GM21619 (cell line): ENCODE results near the gene SBNO2.

Source experiments
- ATAC-seq: cut with Tn5 transposase; IDR thresholded peaks from one replicate; pipeline ENCODE4 v1.9.1; 2021; ENCODE audit not compliant: unreplicated experiment

SBNO2 gene

DNA sequence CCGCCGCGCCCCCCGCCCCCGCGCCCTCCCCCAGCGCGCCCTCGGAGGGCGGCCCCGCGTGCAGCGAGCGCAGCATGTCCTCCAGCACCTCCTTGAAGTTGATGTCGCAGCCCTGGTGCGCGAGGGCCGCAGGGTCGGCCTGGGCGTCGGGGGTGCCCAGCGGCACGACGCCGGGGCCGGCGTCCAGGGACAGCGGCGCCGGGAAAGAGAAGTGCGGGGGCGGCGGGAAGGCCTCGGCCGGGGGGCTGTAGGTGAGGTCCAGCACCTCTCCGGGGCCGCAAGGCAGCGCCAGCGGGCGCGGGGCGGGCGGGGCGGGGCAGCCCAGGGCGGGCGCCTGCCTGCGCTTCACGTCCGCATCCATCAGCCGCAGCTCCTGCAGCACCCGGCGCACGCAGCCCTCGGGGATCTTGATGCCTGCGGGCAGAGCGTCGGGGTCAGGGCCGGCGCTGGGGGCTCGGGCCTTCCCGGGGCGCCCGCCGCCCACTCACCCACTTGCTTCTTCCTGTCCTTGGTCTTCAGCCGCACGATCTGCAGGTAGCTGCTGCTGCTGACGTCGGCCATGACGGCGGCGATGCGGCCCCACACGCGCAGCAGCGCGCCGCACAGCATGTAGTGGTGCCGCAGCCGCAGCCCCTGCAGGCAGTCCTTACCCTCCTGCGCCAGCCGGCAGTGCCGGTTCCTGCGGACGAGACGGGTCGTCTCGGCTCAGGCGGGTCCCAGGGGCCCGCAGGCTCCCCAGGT, 65.6 kb downstream of the SBNO2 start:
- no peak for ATAC-seq

DNA sequence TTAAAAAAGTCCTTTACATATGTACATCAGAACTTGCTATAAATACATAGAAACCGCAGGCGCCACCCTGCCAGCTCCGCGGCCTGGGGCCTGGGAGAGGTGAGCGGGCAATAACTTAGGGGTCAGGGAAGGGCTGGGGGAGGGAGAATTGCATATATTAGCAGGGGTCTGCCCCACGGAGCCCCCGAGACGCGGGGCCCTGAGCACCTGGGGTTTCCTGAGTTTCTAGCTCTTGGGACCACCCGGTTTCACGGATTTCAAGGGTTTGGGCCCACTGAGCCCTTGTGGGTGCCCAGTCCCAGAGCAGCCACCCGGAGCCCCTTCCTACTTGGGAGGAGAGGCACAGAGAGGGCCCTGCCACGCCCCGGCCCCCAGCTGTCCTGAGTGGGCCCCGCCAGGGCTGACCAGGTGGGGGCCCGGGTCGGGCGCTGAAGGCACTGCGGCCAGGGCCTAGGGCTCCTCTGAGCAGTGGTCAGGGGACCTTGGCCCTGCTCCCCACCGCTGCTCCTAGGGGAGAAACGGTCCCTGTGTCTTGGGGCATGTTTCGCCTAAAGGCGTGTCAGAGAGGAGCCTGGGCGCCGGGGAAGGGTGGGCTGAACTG, 66.3 kb downstream of the SBNO2 start:
- no peak for ATAC-seq

DNA sequence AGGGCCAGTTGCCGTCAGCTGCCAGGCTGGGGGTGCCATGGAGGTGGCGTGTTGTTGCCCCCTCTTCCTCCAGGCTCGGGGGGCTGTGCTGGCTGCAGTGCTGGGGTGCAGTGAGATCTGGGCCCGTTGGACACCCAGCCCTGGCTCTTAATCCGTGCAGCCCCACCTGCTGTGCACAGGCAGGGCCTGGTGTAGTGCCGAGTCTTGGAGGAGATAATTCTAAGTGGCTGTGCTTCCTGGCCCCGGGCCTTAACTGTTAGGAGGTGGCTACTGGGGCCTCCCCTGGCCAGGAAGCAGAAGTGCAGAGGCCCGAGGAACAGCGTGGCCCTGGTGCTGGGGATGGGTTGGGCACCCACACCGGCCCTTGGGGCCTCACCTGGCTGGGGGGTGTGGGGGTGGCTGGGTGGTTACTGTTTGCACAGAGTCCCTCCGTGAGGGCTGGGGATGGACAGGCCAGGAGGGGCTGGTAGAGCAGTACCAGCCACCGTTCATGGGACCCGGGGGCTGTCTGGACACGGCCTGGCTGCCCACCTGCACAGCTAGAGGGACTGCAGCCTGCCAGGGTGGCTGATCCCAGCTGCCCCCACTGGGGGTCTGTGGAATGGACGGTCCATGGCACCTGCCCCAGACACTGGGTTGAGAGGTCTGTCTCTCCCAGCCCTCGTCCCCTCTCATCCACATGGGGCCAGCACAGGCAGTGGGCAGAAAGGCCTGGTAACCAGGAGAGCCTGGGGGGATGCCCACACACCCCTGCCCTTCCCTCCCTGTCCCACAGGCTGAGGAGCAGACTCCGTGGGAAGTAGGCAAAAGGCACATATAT, 67.0 kb downstream of the SBNO2 start:
- no peak for ATAC-seq

GRCh38 chr19:1105873-1106840, 67.9 kb downstream of the SBNO2 start:
- ATAC-seq = no peak

- no peak for ATAC-seq
Measured at GRCh38 chr19:1105008-1105872, 68.8 kb downstream of the SBNO2 start.

DNA sequence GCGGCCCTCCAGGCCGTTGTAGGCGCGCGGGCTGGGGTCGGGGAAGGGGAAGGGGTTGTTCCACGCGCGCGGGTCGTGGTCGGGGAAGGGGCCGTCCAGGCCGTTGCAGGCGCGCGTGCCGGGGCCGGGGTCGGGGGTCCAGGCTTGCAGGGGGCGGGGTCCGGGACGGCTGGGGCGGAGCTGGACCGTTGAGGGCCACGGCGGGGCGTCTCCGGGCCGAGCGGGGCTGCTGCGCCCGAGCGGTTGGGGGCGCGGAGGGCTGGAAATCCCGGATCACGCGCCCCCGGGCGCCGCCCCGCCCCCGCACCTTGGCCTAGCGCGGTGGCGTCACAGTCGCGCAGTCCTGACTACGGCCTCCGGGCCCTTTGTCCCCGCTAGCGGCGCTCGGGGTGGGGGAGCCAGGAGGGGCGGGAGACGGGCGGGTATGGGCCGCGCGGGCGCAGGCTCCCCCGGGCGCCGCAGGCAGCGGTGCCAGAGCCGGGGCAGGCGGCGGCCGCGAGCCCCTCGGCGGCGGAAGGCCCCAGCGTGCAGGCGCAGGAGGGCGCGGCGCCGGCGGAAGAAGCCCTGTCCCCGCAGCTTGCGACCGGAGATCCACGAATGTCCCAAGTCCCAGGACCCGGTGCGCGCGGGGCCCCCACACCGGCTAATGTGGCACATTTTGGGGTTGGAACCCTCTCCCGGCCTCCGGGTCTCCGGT, 69.6 kb downstream of the SBNO2 start:
- peak; percentile 22 for ATAC-seq

- peak; percentile 55 for ATAC-seq
Measured at GRCh38 chr19:1103708-1104310, 70.3 kb downstream of the SBNO2 start, which contains the start of gene GPX4. GPX4 (plus strand) TSS chr19:1103994; CDS start chr19:1104044, 50 bp downstream.

DNA sequence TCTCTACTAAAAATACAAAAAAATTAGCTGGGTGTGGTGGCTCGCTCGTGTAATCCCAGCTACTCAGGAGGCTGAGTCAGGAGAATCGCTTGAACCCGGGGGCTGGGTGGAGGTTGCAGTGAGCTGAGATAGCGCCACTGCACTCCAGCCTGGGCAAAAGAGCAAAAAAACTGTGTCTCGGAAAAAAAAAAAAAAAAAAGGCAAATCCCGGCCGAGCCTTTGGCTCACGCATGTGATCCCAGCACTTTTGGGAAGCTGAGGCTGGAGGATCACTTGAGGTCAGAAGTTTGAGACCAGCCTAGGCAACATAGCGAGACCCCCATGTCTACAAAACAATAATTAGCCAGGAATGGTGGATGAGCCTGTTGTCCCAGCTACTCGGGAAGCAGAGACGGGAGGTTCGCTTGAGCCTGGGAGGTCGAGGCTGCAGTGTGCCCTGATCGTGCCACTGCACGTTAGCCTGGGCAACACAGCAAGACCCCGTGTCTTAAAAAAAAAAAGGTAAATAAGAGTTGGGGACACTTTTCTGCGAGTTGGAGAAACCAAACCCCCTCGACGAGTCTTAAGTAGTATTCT, 70.8 kb downstream of the SBNO2 start:
- ATAC-seq = no peak

GRCh38 chr19:1102407-1103131, 71.5 kb downstream of the SBNO2 start:
- no peak for ATAC-seq

- ATAC-seq = no peak
Measured at GRCh38 chr19:1101337-1101698, 72.8 kb downstream of the SBNO2 start.

GRCh38 chr19:1098177-1099051, 75.7 kb downstream of the SBNO2 start:
- no peak for ATAC-seq

DNA sequence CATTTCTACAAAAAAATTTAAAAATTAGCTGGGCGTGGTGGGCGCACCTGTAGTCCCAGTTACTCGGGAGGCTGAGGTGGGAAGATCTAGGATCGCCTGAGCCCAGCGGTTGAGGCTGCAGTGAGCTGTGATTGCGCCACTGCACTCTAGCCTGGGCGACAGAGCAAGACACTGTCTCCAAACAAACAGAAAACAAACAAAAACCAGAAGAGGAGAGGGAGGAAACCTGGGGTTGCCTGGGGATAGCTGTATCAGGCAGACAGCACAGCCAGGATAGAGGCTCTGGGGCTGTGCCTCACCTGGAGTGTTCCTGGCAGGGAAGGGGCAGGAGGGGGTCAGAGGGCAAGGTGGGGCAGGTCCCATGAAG, 76.3 kb downstream of the SBNO2 start:
- ATAC-seq = no peak

- peak; percentile 80 for ATAC-seq
Measured at GRCh38 chr19:1094978-1095701, 78.9 kb downstream of the SBNO2 start, which contains the start of gene POLR2E. POLR2E (minus strand) TSS chr19:1095375; CDS start chr19:1095315, 60 bp downstream.

DNA sequence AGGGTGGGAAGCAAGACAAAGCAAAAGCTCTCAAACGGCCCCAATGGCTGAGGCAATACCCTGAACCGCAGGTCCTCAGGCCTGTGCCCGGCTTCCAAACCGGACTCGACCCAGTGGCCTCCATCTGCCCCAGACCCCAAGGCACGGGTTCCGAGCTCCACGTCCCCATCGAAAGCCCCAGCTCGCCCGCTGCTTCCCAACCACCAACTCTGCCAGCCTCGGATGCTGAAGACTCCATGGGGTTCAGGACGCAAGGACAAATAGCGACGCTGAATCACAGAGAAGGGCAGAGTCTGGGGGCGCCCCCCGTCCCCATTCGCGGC, 79.5 kb downstream of the SBNO2 start:
- ATAC-seq = no peak

DNA sequence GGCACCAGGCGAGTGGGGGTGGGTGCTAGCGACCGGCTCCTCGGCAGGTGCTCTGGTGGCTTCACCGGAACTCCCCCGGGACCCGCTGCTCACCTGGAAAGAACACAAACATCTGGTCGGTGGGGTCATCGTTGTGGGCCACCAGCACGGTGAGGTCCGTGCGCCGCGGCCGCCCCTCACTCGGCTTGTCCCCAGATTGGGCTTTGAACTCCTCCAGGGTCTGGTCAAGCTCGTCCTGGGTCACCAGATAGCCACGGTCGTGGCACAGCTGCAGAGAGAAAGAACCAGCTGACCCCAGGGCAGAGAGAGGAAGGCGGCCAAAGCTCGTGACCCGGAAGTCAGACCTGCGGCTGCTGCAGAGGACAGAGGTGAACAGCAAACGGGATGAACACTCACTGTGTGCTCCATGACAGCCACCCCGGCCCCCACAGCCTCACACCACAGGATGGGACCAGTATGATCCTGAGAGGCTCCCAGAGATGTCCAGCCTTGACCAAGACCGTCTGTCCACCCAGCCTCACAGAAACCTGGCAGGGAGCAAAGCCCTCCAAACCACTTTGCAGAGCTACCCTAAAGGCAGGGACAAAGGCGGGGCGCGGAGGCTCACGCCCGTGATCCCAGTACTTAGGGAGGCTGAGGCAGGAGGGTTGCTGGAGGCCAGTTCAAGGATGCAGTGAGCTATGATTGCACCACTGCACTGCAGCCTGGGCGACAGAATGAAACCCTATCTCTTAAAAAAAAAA, 80.1 kb downstream of the SBNO2 start:
- ATAC-seq = no peak

GRCh38 chr19:1093330-1093729, 80.7 kb downstream of the SBNO2 start:
- no peak for ATAC-seq
